Measurements from ENCODE around the gene DENND4A.

DNA sequence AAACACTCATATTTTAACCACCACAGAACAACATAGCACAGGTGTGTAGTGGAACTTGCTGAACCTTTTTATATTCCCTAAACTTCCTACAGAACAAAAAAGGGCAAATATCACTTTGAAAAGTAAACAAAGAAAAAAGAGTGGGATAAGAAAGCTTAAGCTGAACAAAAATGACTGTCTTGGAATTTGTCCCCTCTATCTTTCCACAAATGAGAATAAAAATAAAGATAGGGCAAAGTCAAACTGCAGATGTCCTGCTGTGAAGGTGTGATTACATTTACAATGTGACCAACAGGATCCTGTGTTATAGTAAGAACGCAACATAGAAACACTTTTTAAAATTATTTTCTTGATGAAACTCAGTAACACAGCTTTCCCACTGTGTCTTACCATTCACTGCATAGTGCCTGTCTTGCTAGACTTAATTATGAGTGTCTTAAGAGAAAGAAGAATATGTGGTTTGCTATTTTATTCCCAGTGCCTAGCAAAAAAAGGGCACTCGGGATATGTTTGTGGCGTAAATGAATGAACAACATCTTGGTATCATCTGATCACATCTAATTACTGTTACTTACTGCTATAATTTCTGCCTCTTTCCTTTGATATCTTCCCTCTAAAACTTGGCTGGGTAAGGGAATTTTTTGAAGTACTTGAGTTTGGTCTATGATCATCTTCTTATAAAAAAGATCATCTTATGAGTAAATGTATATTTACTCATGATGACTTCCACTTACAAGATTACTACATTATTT is 67.5 kb downstream of the DENND4A start:
- TF ChIP-seq POLR2A (IDR thresholded peaks at IDR 0.05) = no peak
- TF ChIP-seq CTCF (IDR thresholded peaks at IDR 0.05) = no peak
